Psoas muscle (tissue), 8 donors: ENCODE measurements around the gene FLT3. TPM values are rescaled to one million over a fixed set of nuclear protein-coding genes. Genes with fewer than 3 reads are reported as not detected.
"Not testable (repeated sequence)": the region's sequence is repeated elsewhere in the genome, so short reads cannot be mapped to it uniquely, and the experiment has no call there.

Experiments used
- ATAC-seq, 4 donors: fragments of 200-7000 bp; cut with Tn5 transposase; one replicate each; pipeline ENCODE4 v1.9.1; 2020; ENCODE audit warnings: moderate library complexity in 3 of 4, mild to moderate bottlenecking in 2 of 4
- DNase-seq, 2 donors: peaks; one replicate each; pipeline ENCODE4 v3.0.0-alpha.2; 2020
- H3K27ac ChIP-seq: fragments of 200-600 bp; one replicate; pipeline ENCODE4 v1.8.0; 2022
- H3K27me3 ChIP-seq, 3 donors: fragments of 200-600 bp in 1 of 3; one replicate each; pipeline versions ENCODE4 v1.6.1 to v1.8.0; 2013 to 2022; ENCODE audit warnings: low read length in 2 of 3, mild to moderate bottlenecking in 2 of 3, moderate library complexity in 1 of 3; ENCODE audit not compliant: insufficient read depth in 3 of 3
- H3K36me3 ChIP-seq, 2 donors: fragments of 200-600 bp in 1 of 2; one replicate each; pipeline versions ENCODE4 v1.6.1 to v1.8.0; 2013 to 2022; ENCODE audit warnings: low read depth in 1 of 2, mild to moderate bottlenecking in 1 of 2, moderate library complexity in 1 of 2; ENCODE audit not compliant: insufficient read depth in 1 of 2
- H3K4me1 ChIP-seq: fragments of 200-600 bp; one replicate; pipeline ENCODE4 v1.8.0; 2022
- H3K4me3 ChIP-seq: fragments of 200-600 bp; one replicate; pipeline ENCODE4 v1.8.0; 2022; ENCODE audit warnings: mild to moderate bottlenecking
- H3K9me3 ChIP-seq: fragments of 200-600 bp; one replicate; pipeline ENCODE4 v1.8.0; 2022
- WGBS, 3 donors: extraction: QIAGEN DNeasy Blood & Tissue Kit; methylation state at CpG; one replicate each; pipeline versions ENCODE4 v1.1.6 to v1.1.7; 2013; 5-methylcytosine and 5-hydroxymethylcytosine counted together
- intact Hi-C, 2 donors: fragments of 100-400 bp; cut with DNase I; formaldehyde crosslinking; loops; one replicate each; pipeline versions ENCODE4 v1.11.0 to v1.14.2; 2022
- polyA plus RNA-seq, 3 donors: library from polyadenylated mRNA; stranded (reverse); fragments of 200-250 nt; gene quantifications; one replicate each; pipeline ENCODE4 v1.2.3, GENCODE V29; 2013
- total RNA-seq, 4 donors: library from RNA; stranded (reverse); fragmentation: NEBNext Ultra II Directional in 2 of 4; extraction: Animal tissue kit (Norgen Biotek cat#: 25700) in 2 of 4; gene quantifications; one replicate each; pipeline versions ENCODE4 v1.2.1 to v1.2.4, GENCODE V29; 2021 to 2023
- TF ChIP-seq, protein P1 (sequence below): fragments of 200-600 bp; IDR thresholded peaks from one replicate; pipeline ENCODE4 v1.8.0; 2022; ENCODE audit warnings: antibody characterized with exemption
- donor health status: healthy with polysubstance abuse.
- donor health status: DM: no; HTN: no; CAD: no; lungs with moderate emphysema.
- donor health status: Bipolar disorder and iron deficiency.
- donor health status: healthy.
- donor health status: DM: yes; HTN: yes; CAD: no.
- donor health status: DM: no; HTN: no; CAD: no.
- donor health status: DM: no; HTN: no; CAD: no.
- donor health status: DM: yes; HTN: yes; CAD: no.

The FLT3 gene
- total and polyA plus RNA-seq, 7 donors = 0.04 to 0.19 (median 0.06) TPM; not detected in 2

DNA sequence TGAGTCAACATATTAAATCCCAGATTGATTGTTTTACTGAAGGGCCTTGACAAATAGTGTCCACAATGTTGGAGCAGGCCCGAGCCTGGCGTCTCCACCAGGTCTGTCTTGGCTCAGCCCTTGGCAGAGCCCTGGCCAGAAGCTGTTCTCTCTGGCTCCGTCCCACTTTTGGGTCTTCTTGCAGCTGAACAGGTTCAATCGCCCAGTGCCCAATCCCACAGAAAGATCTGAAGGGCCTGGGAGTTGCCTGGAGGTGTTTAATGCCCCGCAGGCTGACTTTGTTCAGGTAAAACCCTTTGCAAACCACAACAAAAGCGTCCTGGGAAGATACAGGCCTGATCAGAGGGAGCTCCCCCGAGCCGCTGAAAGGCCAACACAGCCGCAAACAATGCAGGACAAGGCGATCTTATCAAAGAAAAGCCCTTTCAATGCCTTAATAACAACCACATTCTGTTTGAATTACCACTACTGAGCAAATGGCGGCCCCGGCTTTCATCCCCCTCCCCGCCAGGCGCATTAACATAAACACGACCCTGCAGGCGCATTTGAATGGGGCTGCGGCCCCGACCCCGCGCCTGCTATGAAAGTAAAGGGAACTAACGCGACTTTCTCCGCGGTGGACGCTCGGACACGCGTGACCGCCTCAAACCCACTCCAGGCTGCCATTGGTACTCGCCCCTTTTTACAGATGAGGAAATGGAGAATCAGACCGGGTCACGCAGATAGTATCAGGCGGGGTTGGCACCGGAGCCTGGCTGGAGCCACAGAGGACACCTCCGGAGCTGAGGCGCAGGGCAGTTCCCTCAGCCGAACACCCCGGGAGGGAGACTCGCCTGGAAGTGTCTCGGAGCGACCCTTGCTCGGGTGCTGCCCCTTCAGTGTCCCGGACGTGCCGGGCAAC, 134.4 kb downstream of the FLT3 start:
- ATAC-seq (no peak), DNase-seq (no peak)
- TF ChIP-seq, protein P1, sequence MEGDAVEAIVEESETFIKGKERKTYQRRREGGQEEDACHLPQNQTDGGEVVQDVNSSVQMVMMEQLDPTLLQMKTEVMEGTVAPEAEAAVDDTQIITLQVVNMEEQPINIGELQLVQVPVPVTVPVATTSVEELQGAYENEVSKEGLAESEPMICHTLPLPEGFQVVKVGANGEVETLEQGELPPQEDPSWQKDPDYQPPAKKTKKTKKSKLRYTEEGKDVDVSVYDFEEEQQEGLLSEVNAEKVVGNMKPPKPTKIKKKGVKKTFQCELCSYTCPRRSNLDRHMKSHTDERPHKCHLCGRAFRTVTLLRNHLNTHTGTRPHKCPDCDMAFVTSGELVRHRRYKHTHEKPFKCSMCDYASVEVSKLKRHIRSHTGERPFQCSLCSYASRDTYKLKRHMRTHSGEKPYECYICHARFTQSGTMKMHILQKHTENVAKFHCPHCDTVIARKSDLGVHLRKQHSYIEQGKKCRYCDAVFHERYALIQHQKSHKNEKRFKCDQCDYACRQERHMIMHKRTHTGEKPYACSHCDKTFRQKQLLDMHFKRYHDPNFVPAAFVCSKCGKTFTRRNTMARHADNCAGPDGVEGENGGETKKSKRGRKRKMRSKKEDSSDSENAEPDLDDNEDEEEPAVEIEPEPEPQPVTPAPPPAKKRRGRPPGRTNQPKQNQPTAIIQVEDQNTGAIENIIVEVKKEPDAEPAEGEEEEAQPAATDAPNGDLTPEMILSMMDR = no peak
- H3K4me3 ChIP-seq = no peak overlapping the region
- 15 to 21% (median 16%) methylated on average over 43 to 45 of the region's 45 CpGs for WGBS, 3 donors
- intact Hi-C loops = no loop called here
- no peak overlapping the region for H3K27ac ChIP-seq
- H3K36me3 ChIP-seq = no peaks in the 10 kb centered on the region
- H3K4me1 ChIP-seq = peaks cover 8% of the 10 kb centered on the region
- peaks cover 0 to 88% (median 52%) of the 10 kb centered on the region in 3 donors for H3K27me3 ChIP-seq
- no peaks in the 10 kb centered on the region for H3K9me3 ChIP-seq

DNA sequence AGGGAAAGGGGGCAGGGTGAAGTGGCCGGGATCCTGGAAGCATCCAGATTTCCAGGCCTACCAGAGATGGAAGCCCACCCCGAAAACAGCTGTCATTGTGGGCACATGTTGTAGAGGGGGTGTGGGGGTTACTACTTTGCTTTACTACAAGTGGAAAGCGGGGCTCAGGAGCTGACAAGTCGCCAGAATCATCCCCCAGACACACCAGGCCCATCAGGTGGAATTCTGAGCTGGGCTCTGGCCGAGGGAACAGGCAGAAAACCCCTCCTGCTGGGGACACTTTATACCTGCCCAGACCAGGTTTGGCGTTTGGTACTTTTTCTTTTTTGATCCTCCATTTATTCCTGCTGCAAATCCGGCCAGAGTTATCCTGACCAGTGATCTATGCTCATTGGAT, 135.0 kb downstream of the FLT3 start:
- TF ChIP-seq, protein P1 = no peak
- no peak for DNase-seq
- no peak overlapping the region for H3K27ac ChIP-seq
- no peaks in the 10 kb centered on the region for H3K9me3 ChIP-seq
- ATAC-seq = no peak
- intact Hi-C loops = no loop called here
- H3K4me1 ChIP-seq = peaks cover 11% of the 10 kb centered on the region
- H3K4me3 ChIP-seq = no peak overlapping the region
- H3K36me3 ChIP-seq = no peaks in the 10 kb centered on the region
- H3K27me3 ChIP-seq = peaks cover 0 to 88% (median 54%) of the 10 kb centered on the region in 3 donors
- WGBS, 3 donors = 61 to 81% (median 71%) methylated on average over 7 of the region's 7 CpGs

DNA sequence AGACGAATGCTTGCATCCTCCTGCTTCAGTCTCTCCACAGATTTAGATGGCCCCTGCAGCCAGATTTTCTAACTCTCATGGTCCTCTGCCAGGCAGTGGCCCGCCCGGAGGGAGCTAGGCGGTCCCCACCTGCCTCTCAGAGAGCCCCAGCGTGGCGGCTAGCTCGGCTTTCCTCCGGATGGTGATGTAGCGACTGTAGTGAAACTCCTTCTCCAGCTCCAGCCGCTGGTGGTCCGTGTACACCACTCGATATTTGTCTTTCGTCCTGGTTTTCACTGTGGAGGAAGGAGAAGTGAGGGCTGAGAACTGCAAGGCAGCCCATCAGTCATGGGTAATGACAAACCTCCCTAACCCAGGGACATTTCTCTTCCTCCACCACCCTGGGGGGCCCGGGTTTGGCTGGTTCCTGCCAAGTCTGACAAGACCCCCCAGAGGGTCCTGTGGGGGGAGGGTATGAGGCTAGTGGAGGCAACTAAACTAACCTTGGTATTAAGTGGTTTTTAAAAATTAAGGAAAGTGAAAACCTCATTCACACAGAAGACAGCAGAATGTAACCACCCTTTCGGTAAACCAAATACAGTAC, 135.5 kb downstream of the FLT3 start:
- DNase-seq (no peak), ATAC-seq (no peak)
- H3K27me3 ChIP-seq = peaks cover 0 to 88% (median 56%) of the 10 kb centered on the region in 3 donors
- H3K4me3 ChIP-seq = no peak overlapping the region
- WGBS, 3 donors = 28 to 37% (median 35%) methylated on average over 15 of the region's 15 CpGs
- no peaks in the 10 kb centered on the region for H3K9me3 ChIP-seq
- TF ChIP-seq, protein P1 = no peak
- H3K4me1 ChIP-seq = peaks cover 12% of the 10 kb centered on the region
- H3K27ac ChIP-seq = no peak overlapping the region
- no peaks in the 10 kb centered on the region for H3K36me3 ChIP-seq
- intact Hi-C loops = no loop called here

DNA sequence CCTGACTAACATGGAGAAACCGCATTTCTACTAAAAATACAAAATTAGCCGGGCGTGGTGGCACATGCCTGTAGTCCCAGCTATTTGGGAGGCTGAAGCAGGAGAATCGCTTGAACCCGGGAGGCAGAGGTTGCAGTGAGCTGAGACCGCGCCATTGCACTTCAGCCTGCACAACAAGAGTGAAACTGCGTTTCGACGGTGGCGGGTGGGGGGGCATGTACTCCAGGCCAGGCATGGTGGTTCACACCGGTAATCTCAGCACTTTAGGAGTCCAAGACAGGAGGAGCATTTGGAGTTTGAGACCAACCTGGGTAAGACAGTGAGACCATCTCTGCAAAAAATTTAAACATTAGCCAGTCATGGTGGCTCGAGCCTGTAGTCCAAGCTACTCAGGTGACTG, 136.2 kb downstream of the FLT3 start:
- H3K36me3 ChIP-seq, H3K27ac ChIP-seq, H3K9me3 ChIP-seq, DNase-seq, ATAC-seq, H3K4me3 ChIP-seq, intact Hi-C loops: not testable (repeated sequence)
- peaks cover 0 to 88% (median 55%) of the 10 kb centered on the region in 3 donors for H3K27me3 ChIP-seq
- peaks cover 12% of the 10 kb centered on the region for H3K4me1 ChIP-seq
- 58 to 66% (median 63%) methylated on average over 13 of the region's 13 CpGs for WGBS, 3 donors

DNA sequence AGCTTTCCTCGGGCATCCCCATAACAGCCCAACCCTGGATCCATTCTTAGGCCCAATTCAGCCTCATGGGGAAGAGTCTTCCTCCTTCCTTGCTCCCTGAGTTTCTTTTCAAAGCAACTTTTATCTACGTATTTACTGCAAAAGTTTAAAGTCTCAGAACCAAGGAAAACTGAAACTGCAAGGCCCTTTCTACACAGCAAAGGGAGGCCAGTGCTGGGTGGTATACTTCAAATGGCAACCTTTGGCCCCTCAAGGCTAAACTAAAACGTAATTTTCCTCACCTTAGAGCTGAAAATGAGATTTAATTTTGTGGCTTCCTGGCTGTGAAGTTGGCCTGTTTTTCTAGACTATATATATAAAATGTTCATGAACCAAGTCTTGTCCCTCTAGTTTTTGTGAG, 136.9 kb downstream of the FLT3 start:
- 71 to 91% (median 73%) methylated on average over 3 of the region's 3 CpGs for WGBS, 3 donors
- Histone ChIP-seq H3K4me1 (peaks cover 11% of the 10 kb centered on the region), H3K4me3 (no peak overlapping the region), H3K27me3 (peaks cover 0 to 88% (median 48%) of the 10 kb centered on the region in 3 donors), H3K27ac (no peak overlapping the region), H3K36me3 (no peaks in the 10 kb centered on the region), H3K9me3 (no peaks in the 10 kb centered on the region)
- ATAC-seq (no peak), DNase-seq (no peak)
- intact Hi-C loops = no loop called here
- TF ChIP-seq, protein P1 = no peak
